Astrocyte of the spinal cord (primary cell): ENCODE results near the gene ZNF880.
"Not testable (repeated sequence)": the region's sequence is repeated elsewhere in the genome, so short reads cannot be mapped to it uniquely, and the experiment has no call there.

ENCODE experiments used
- DNase-seq: peaks from one replicate; pipeline ENCODE4 v3.0.0; 2011; ENCODE audit warnings: low read depth, low spot score
- H3K4me3 ChIP-seq: 2 replicates; pipeline ENCODE4 v1.5.1; 2011; ENCODE audit warnings: low read depth, mild to moderate bottlenecking, low read length, moderate library complexity
- in situ Hi-C: cut with HindIII; loops from 2 replicates; pipeline ENCODE4 v1.10.0; 2017; ENCODE audit warnings: low sequenced_read_pairs
- TF ChIP-seq, protein P1 (sequence below): IDR thresholded peaks from 2 replicates; pipeline ENCODE4 v1.5.1; 2012; ENCODE audit warnings: low read depth, mild to moderate bottlenecking, low read length, inconsistent platforms

Gene ZNF880

DNA sequence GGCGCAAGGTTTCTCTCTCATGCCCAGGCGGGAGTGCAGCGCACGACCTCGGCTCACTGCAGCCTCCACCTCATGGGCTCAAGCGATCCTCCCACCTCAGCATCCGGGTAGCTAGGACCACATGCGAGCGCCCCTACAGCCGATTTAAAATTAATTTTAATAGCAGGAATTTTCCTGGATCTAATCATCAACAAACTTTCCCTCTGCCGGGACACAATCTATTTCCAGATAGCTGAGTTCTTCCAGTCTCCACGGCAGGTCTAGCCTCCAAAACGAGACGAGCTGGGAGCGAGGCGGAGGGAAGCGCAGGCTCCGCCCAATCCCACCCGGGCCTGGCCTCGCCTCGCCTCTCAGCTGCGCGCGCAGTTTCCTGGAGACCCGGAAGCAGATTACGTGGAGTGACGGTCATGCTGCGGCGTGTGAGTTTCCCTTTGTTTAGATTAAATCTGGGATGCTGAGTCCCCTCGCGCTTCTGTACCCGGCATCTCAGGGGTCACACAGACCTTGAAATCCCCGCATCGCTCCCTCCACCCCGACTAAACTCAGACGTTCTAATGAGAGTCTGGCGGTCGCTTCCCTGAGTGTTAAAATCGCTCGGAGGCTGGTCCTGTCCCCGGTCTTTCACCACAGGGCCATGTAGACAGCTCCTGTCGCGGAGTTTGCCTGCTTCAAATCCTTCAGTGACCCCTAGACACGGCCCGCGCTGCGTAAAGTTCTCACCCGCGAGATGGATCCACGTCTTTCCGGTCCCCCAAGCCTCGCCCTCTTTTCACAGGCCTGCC is at the start of gene ZNF880:
TSS of gene ZNF880 (plus strand) at position 365 of the 782 bp plus-strand sequence. CDS start at position 408, 43 bp downstream.
- DNase-seq, result peak; percentile 93
- in situ Hi-C loops, result no loop called here
- TF ChIP-seq, protein P1, sequence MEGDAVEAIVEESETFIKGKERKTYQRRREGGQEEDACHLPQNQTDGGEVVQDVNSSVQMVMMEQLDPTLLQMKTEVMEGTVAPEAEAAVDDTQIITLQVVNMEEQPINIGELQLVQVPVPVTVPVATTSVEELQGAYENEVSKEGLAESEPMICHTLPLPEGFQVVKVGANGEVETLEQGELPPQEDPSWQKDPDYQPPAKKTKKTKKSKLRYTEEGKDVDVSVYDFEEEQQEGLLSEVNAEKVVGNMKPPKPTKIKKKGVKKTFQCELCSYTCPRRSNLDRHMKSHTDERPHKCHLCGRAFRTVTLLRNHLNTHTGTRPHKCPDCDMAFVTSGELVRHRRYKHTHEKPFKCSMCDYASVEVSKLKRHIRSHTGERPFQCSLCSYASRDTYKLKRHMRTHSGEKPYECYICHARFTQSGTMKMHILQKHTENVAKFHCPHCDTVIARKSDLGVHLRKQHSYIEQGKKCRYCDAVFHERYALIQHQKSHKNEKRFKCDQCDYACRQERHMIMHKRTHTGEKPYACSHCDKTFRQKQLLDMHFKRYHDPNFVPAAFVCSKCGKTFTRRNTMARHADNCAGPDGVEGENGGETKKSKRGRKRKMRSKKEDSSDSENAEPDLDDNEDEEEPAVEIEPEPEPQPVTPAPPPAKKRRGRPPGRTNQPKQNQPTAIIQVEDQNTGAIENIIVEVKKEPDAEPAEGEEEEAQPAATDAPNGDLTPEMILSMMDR, result no peak
- H3K4me3 ChIP-seq, result peak within 1 kb of the TSS; percentile 97

DNA sequence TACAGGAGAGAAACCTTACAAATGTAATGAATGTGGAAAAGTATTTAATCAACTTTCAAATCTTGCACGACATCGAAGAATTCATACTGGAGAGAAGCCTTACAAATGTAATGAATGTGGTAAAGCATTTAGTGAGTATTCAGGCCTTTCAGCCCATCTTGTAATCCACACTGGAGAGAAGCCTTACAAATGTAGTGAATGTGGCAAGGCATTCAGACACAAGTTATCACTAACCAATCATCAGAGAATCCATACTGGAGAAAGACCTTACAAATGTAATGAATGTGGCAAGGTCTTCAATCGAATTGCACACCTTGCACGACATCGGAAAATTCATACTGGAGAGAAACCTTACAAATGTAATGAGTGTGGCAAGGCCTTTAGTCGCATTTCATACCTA is 47.3 kb upstream of the ZNF880 start:
- DNase-seq, result no peak
- TF ChIP-seq, protein P1, result no peak
- H3K4me3 ChIP-seq, result no peak overlapping the region
- in situ Hi-C loops, result no loop called here

DNA sequence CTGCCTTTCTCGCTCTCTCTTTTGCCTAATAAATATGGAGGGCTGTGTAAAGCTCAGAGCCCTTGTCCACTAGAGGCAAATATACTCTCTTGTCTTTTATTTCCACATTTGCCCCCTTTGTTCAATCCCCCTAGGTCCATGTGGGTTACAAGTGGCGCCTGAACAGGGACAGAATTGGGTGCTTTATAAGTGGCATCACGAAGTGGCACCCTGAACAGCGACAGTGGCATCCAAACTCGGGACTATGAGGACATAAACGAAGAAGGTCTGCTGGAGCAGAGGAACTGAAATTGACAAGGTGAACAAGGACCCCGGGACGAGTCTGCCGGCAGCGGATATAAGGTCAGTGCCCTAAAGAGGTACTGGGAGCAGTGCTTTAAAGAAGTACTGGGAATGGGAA is 38.0 kb upstream of the ZNF880 start:
- H3K4me3 ChIP-seq, result no peak overlapping the region
- TF ChIP-seq, protein P1, result no peak
- in situ Hi-C loops, result no loop called here
- peak; percentile 21 for DNase-seq

DNA sequence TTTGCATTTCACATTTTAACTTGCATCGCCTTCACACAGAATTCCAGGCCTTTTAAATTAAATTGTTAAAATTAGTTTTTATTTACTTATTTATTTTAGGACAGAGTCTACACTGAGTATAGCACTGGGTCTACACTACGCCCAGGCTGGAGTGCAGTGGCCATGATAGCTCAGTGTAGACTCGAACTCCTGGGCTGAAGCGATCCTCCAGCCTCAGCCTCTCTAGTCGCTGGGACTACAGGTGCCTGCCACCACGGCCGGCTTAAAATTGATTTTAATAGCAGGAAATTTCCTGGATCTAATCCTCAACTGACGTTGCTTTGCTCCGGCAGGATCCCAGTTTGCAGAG is 34.0 kb upstream of the ZNF880 start:
- no peak for DNase-seq
- in situ Hi-C loops, result no loop called here
- peak overlapping the region; percentile 72 for H3K4me3 ChIP-seq
- TF ChIP-seq, protein P1, result no peak

DNA sequence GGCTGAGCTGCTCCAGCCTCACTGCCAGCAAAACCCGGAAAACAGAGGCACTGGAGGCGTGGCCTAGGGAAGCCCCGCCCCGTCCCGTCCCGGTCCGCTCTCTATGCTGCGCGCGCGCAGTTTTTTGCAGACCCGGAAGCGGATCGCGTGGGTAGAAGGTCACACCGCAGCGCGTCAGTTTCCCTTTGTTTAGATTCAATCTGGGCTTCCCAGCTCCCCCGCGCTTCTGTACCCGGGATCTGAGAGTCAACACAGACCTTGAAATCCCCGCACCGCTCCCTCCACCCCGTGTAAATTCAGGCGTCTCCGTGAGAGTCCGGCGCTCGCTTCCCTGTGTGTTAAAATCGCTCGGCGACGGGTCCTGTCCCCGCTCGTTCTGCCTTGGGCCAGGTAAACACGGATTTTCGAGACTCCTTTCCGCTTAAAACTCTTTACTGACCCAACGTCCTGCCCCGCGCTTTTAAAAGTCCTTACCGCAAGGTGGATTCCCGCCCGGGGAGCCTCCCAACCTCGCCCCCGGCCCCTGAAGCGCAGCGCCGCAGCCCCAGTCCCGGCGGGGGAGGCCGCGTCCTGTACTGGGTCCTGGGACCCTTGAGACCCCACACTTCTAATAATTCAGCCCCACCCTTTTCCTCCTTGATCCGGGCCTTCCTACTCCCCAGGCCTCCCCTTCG is 33.5 kb upstream of the ZNF880 start, which contains the start of gene ZNF610:
TSS of gene ZNF610 (plus strand) at position 127 of the 674 bp plus-strand sequence. CDS start 12,930 bp downstream, outside the sequence.
- TF ChIP-seq, protein P1, result no peak
- in situ Hi-C loops, result no loop called here
- DNase-seq, result peak; percentile 84

DNA sequence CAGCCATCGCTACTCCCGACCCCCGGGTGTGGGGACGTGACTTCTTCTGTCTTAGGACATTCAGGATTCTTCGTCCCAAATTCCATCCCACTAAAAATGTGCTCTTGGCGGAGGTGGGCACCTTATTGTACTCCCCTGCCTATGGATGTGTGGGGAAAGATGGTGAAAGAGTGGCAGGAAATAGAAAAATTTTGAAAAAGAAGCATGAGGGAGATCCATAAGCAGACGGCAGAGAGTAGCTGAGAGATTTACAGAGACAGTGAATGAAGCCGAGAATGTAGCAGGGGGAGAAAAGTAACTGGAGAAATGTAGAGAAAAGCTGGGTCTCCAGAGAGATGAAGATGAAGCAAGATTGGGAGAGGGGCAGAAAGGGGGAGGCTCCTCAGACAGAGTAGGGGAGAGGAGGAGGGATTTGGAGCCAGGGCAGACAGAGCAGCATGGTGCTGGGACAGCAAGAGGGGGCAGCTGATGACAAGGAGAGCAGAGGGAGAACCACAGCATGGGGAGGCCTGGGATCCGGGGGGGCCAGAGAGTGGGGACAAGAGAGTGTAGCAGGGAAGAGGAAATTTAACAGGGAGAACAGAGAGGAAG is 32.8 kb upstream of the ZNF880 start:
- in situ Hi-C loops, result no loop called here
- peak overlapping the region; percentile 72 for H3K4me3 ChIP-seq
- TF ChIP-seq, protein P1, result no peak
- peak; percentile 7 for DNase-seq

More for the DNA sequence above, 33.5 kb upstream of the ZNF880 start, which contains the start of gene ZNF610:
- peak within 1 kb of the TSS; percentile 72 for H3K4me3 ChIP-seq

DNA sequence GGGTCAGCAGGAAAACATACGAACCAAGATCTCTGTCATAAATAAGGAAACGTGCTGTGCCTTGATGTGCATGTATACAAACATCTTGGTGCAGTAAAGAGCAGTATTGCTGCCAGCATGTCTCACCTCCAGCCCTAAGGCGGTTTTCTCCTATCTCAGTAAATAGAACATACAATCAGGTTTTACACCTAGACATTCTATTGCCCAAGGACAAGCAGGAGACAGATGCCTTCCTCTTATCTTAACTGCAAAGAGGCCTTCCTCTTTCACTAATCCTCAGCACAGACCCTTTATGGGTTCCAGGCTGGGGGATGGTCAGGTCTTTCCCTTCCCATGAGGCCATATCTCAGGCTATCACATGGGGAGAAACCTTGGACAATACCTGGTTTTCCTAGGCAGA is 30.7 kb upstream of the ZNF880 start:
- DNase-seq, result not testable (repeated sequence)

More for the DNA sequence above, 30.7 kb upstream of the ZNF880 start:
- H3K4me3 ChIP-seq, in situ Hi-C loops: not testable (repeated sequence)
